ENCODE measurements around the gene CELSR1. TPM values are rescaled to one million over a fixed set of nuclear protein-coding genes. Genes with fewer than 3 reads are reported as not detected.

The CELSR1 gene
- total and polyA plus RNA-seq, 2 of the 13 experiments (the other 11 are each of a cell fraction or from before 2014, with no cell fraction given) = 0.78 to 1.8 TPM

GRCh38 chr22:46414704-46415103 is 122.7 kb downstream of the CELSR1 start (continued):
- TF ChIP-seq ZFP36L2 (CRISPR knock-in tag; IDR thresholded peaks at IDR 0.05) = no peak
- TF ChIP-seq ZNF232 (CRISPR knock-in tag; IDR thresholded peaks at IDR 0.05; ENCODE audit: borderline replicate concordance) = no peak
- no peak for TF ChIP-seq MIXL1 (CRISPR knock-in tag; IDR thresholded peaks at IDR 0.05)
- TF ChIP-seq ARNT2 (CRISPR knock-in tag; IDR thresholded peaks at IDR 0.05; ENCODE audit: low read depth) = no peak
- no peak for TF ChIP-seq TFDP1 (CRISPR knock-in tag; IDR thresholded peaks at IDR 0.05; ENCODE audit: borderline replicate concordance)
- no peak for TF ChIP-seq ZNF431 (CRISPR knock-in tag; IDR thresholded peaks at IDR 0.05; ENCODE audit: borderline replicate concordance, low read depth)
- no peak for TF ChIP-seq MXD1 (CRISPR knock-in tag; IDR thresholded peaks at IDR 0.05)

- ATAC-seq = no peak
- no TSS peak for BruUV-seq (replicated peaks)
- POLR2A ChIA-PET = no interaction called here
- intact Hi-C loops (cut with micrococcal nuclease; ENCODE audit: unreplicated experiment) = no loop called here
- no peak for TF ChIP-seq MEIS1 (CRISPR knock-in tag; IDR thresholded peaks at IDR 0.05; ENCODE audit: borderline replicate concordance)
- TF ChIP-seq SNAI1 (CRISPR knock-in tag; IDR thresholded peaks at IDR 0.05; ENCODE audit: borderline replicate concordance) = no peak
- TF ChIP-seq DPF2 (CRISPR knock-in tag; IDR thresholded peaks at IDR 0.05; ENCODE audit: borderline replicate concordance, low read depth) = no peak
- no peak for TF ChIP-seq CC2D1A (CRISPR knock-in tag; IDR thresholded peaks at IDR 0.05)
- no peak for TF ChIP-seq ZC3H13 (CRISPR knock-in tag; IDR thresholded peaks at IDR 0.05)
- no peak for TF ChIP-seq MXD1 (CRISPR knock-in tag; IDR thresholded peaks at IDR 0.05)
- no peak for TF ChIP-seq ZNF17 (CRISPR knock-in tag; IDR thresholded peaks at IDR 0.05)
- TF ChIP-seq MTF1 (CRISPR knock-in tag; IDR thresholded peaks at IDR 0.05) = no peak
- in situ Hi-C loops (cut with HindIII; ENCODE audit: extremely low pct_ligation_motif_present, low pct_unique_long_range_greater_than_20kb) = no loop called here
- H3K27me3 ChIP-seq (ENCODE audit: control insufficient read depth in 1 of 2, insufficient read depth in 2 of 2, low read length in 2 of 2) = peaks cover 0 to 3% of the 10 kb centered on the region in 2 experiments; a peak in 1 of 5 replicates
- H3K4me2 ChIP-seq (ENCODE audit: low read depth, low read length) = no peak overlapping the region
- H3K27ac ChIP-seq (ENCODE audit: extremely low read length, insufficient read depth, low read length) = no peak overlapping the region
- H3K4me1 ChIP-seq (ENCODE audit: insufficient read depth, low read length) = peaks cover 13% of the 10 kb centered on the region; the same call in 1 of the 2 replicates
- no peak overlapping the region for H3K4me3 ChIP-seq (replicated peaks in 1 of 3; ENCODE audit: insufficient read depth in 1 of 3, low read depth in 2 of 3, low read length in 3 of 3)
- H3K9me3 ChIP-seq (ENCODE audit: low read length) = no peaks in the 10 kb centered on the region
- WGBS (ENCODE audit: low lambda C conversion rate) = 69% methylated on average over 23 of the region's 23 CpGs
- DNase-seq (ENCODE audit: low spot score) = no peak
- no peak overlapping the region for H3K9ac ChIP-seq (ENCODE audit: insufficient read depth, low read depth, low read length)
- no peak overlapping the region for H2AFZ ChIP-seq (ENCODE audit: low read length)
- FAIRE-seq = no peak
- no peaks in the 10 kb centered on the region for H3K36me3 ChIP-seq (replicated peaks in 1 of 2; ENCODE audit: control insufficient read depth in 1 of 2, insufficient read depth in 2 of 2, low read length in 2 of 2)
- no peaks in the 10 kb centered on the region for H4K20me1 ChIP-seq (ENCODE audit: insufficient read depth, low read length)
- H3K79me2 ChIP-seq (ENCODE audit: insufficient read depth, low read length) = no peaks in the 10 kb centered on the region
- CTCF ChIA-PET (ENCODE audit: low intra/inter-chr PET ratio, low total read pairs) = no interaction called here
Measured at GRCh38 chr22:46413725-46414379, 123.6 kb downstream of the CELSR1 start.
